ENCODE measurements around the gene RBM33.

Gene RBM33

DNA sequence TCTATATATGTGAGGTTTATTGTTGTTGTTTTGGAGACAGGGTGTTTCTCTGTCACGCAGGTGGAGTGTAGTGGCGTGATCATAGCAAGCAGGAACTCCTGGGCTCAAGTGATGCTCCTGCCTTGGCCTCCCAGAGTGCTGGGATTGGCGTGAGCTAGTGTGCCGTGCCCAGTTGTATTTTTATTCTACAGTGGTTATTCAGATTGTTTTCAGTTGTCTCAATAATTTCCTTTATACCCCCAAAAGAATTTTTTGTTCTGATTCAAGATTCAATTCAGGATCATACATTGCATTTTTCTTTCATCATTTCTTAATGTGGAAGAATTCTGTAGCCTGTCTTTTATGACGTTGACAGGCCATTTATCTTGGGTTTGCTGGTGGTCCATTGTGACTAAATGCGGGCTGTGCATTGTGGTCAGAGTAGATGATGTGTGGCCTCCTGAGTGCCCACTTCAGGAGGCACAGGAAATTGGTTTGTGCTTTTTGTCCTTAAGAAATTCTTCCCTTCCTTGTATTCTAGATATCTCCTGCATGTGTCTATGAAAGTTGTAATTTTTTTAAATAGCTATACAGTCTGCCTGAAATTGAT, 22.9 kb downstream of the RBM33 start:
- no peak overlapping the region for H3K4ac ChIP-seq (ENCODE audit: low read length)
- H2AK5ac ChIP-seq (ENCODE audit: low read depth, low read length): no peak overlapping the region
- H3K4me2 ChIP-seq (ENCODE audit: insufficient read depth, low read length, poor library complexity, severe bottlenecking): no peak overlapping the region
- DNase-seq (ENCODE audit: low spot score): no peak
- peaks cover 7% of the 10 kb centered on the region for H3K79me1 ChIP-seq (ENCODE audit: low read depth, low read length)
- H2BK12ac ChIP-seq (ENCODE audit: low read length): no peak overlapping the region
- peaks cover 0 to 50% of the 10 kb centered on the region in 2 donors for H3K36me3 ChIP-seq (replicated peaks in 1 of 2; ENCODE audit: control insufficient read depth in 2 of 2, insufficient read depth in 2 of 2, low read length in 2 of 2)
- H4K8ac ChIP-seq (ENCODE audit: low read depth, low read length): no peak overlapping the region
- no peak overlapping the region for H2BK120ac ChIP-seq (ENCODE audit: low read depth, low read length)
- no peak overlapping the region for H3K14ac ChIP-seq (ENCODE audit: low read length)
- H2BK15ac ChIP-seq (ENCODE audit: low read length): no peak overlapping the region
- no peak overlapping the region for H2BK5ac ChIP-seq (ENCODE audit: low read length)
- H3K27ac ChIP-seq (replicated peaks; ENCODE audit: low read length): no peak overlapping the region
- H3K4me3 ChIP-seq (ENCODE audit: low read length in 2 of 2): no peak overlapping the region
- H2AFZ ChIP-seq (ENCODE audit: low read length): no peak overlapping the region
- no peak overlapping the region for H3K9ac ChIP-seq (ENCODE audit: low read depth, low read length, poor library complexity)
- peaks cover 0 to 3% of the 10 kb centered on the region in 2 donors for H3K9me3 ChIP-seq (replicated peaks in 1 of 2; ENCODE audit: control insufficient read depth in 2 of 2, insufficient read depth in 1 of 2, low read depth in 1 of 2, low read length in 2 of 2)
- no peak overlapping the region for H3K23ac ChIP-seq (ENCODE audit: low read depth, low read length, poor library complexity)
- WGBS, 2 donors (ENCODE audit: extremely low coverage in 2 of 2, insufficient read length in 2 of 2, insufficient replicate concordance in 1 of 2): no CpG with 5 or more reads among the region's 6 CpGs
- no peaks in the 10 kb centered on the region for H3K4me1 ChIP-seq (ENCODE audit: control insufficient read depth in 2 of 2, insufficient read depth in 1 of 2, low read depth in 1 of 2, low read length in 2 of 2)
- H4K91ac ChIP-seq (ENCODE audit: low read depth, low read length, poor library complexity): no peak overlapping the region
- no peak overlapping the region for H3K18ac ChIP-seq (ENCODE audit: low read length)
- no peaks in the 10 kb centered on the region for H3K27me3 ChIP-seq (ENCODE audit: control insufficient read depth in 3 of 3, insufficient read depth in 3 of 3, low read depth in 1 of 3, low read length in 3 of 3)

GRCh38 chr7:155669717-155670505, 25.4 kb downstream of the RBM33 start:
- Histone ChIP-seq H3K14ac (ENCODE audit: low read length) (no peak overlapping the region), H3K9me3 (replicated peaks in 1 of 2; ENCODE audit: control insufficient read depth in 2 of 2, insufficient read depth in 1 of 2, low read depth in 1 of 2, low read length in 2 of 2) (no peaks in the 10 kb centered on the region), H3K4me3 (ENCODE audit: low read length in 2 of 2) (no peak overlapping the region), H3K36me3 (replicated peaks in 1 of 2; ENCODE audit: control insufficient read depth in 2 of 2, insufficient read depth in 2 of 2, low read length in 2 of 2) (peaks cover 0 to 68% of the 10 kb centered on the region in 2 donors), H2BK15ac (ENCODE audit: low read length) (no peak overlapping the region), H4K91ac (ENCODE audit: low read depth, low read length, poor library complexity) (no peak overlapping the region), H2AK5ac (ENCODE audit: low read depth, low read length) (no peak overlapping the region), H3K4me1 (ENCODE audit: control insufficient read depth in 2 of 2, insufficient read depth in 1 of 2, low read depth in 1 of 2, low read length in 2 of 2) (no peaks in the 10 kb centered on the region), H3K23ac (ENCODE audit: low read depth, low read length, poor library complexity) (no peak overlapping the region), H3K9ac (ENCODE audit: low read depth, low read length, poor library complexity) (no peak overlapping the region), H2BK12ac (ENCODE audit: low read length) (no peak overlapping the region), H3K27me3 (ENCODE audit: control insufficient read depth in 3 of 3, insufficient read depth in 3 of 3, low read depth in 1 of 3, low read length in 3 of 3) (no peaks in the 10 kb centered on the region), H3K4ac (ENCODE audit: low read length) (no peak overlapping the region), H4K8ac (ENCODE audit: low read depth, low read length) (no peak overlapping the region), H2AFZ (ENCODE audit: low read length) (no peak overlapping the region), H2BK120ac (ENCODE audit: low read depth, low read length) (no peak overlapping the region), H2BK5ac (ENCODE audit: low read length) (no peak overlapping the region), H3K27ac (replicated peaks; ENCODE audit: low read length) (no peak overlapping the region), H3K79me1 (ENCODE audit: low read depth, low read length) (peaks cover 3% of the 10 kb centered on the region), H3K4me2 (ENCODE audit: insufficient read depth, low read length, poor library complexity, severe bottlenecking) (no peak overlapping the region), H3K18ac (ENCODE audit: low read length) (no peak overlapping the region)
- WGBS, 2 donors (ENCODE audit: extremely low coverage in 2 of 2, insufficient read length in 2 of 2, insufficient replicate concordance in 1 of 2): no CpG with 5 or more reads among the region's 11 CpGs
- DNase-seq (ENCODE audit: low spot score): no peak

- no peak overlapping the region for H2AK5ac ChIP-seq (ENCODE audit: low read depth, low read length)
- no peak overlapping the region for H3K14ac ChIP-seq (ENCODE audit: low read length)
- no peaks in the 10 kb centered on the region for H3K79me1 ChIP-seq (ENCODE audit: low read depth, low read length)
- no peak overlapping the region for H3K27ac ChIP-seq (replicated peaks; ENCODE audit: low read length)
- peaks cover 0 to 68% of the 10 kb centered on the region in 2 donors for H3K36me3 ChIP-seq (replicated peaks in 1 of 2; ENCODE audit: control insufficient read depth in 2 of 2, insufficient read depth in 2 of 2, low read length in 2 of 2)
- H2BK15ac ChIP-seq (ENCODE audit: low read length): no peak overlapping the region
- no peak for DNase-seq (ENCODE audit: low spot score)
- H3K9me3 ChIP-seq (replicated peaks in 1 of 2; ENCODE audit: control insufficient read depth in 2 of 2, insufficient read depth in 1 of 2, low read depth in 1 of 2, low read length in 2 of 2): no peaks in the 10 kb centered on the region
- no peak overlapping the region for H2BK12ac ChIP-seq (ENCODE audit: low read length)
- no peak overlapping the region for H3K4me2 ChIP-seq (ENCODE audit: insufficient read depth, low read length, poor library complexity, severe bottlenecking)
- no peaks in the 10 kb centered on the region for H3K4me1 ChIP-seq (ENCODE audit: control insufficient read depth in 2 of 2, insufficient read depth in 1 of 2, low read depth in 1 of 2, low read length in 2 of 2)
- no peak overlapping the region for H3K4ac ChIP-seq (ENCODE audit: low read length)
- H3K9ac ChIP-seq (ENCODE audit: low read depth, low read length, poor library complexity): no peak overlapping the region
- H4K91ac ChIP-seq (ENCODE audit: low read depth, low read length, poor library complexity): no peak overlapping the region
- no CpG with 5 or more reads among the region's 5 CpGs for WGBS, 2 donors (ENCODE audit: extremely low coverage in 2 of 2, insufficient read length in 2 of 2, insufficient replicate concordance in 1 of 2)
- H3K27me3 ChIP-seq (ENCODE audit: control insufficient read depth in 3 of 3, insufficient read depth in 3 of 3, low read depth in 1 of 3, low read length in 3 of 3): no peaks in the 10 kb centered on the region
- no peak overlapping the region for H3K18ac ChIP-seq (ENCODE audit: low read length)
- no peak overlapping the region for H3K4me3 ChIP-seq (ENCODE audit: low read length in 2 of 2)
- no peak overlapping the region for H3K23ac ChIP-seq (ENCODE audit: low read depth, low read length, poor library complexity)
- H2AFZ ChIP-seq (ENCODE audit: low read length): no peak overlapping the region
- H2BK120ac ChIP-seq (ENCODE audit: low read depth, low read length): no peak overlapping the region
- no peak overlapping the region for H4K8ac ChIP-seq (ENCODE audit: low read depth, low read length)
- no peak overlapping the region for H2BK5ac ChIP-seq (ENCODE audit: low read length)
These were observed 26.1 kb downstream of the RBM33 start for GRCh38 chr7:155670521-155670920.

- H4K91ac ChIP-seq (ENCODE audit: low read depth, low read length, poor library complexity): no peak overlapping the region
These were observed 30.1 kb downstream of the RBM33 start for GRCh38 chr7:155674556-155674955.

More at GRCh38 chr7:155674556-155674955, 30.1 kb downstream of the RBM33 start:
- Histone ChIP-seq H3K23ac (ENCODE audit: low read depth, low read length, poor library complexity) (no peak overlapping the region), H4K8ac (ENCODE audit: low read depth, low read length) (no peak overlapping the region), H3K9ac (ENCODE audit: low read depth, low read length, poor library complexity) (no peak overlapping the region), H3K4ac (ENCODE audit: low read length) (no peak overlapping the region), H3K18ac (ENCODE audit: low read length) (no peak overlapping the region), H3K79me1 (ENCODE audit: low read depth, low read length) (no peaks in the 10 kb centered on the region), H2AFZ (ENCODE audit: low read length) (no peak overlapping the region), H3K4me1 (ENCODE audit: control insufficient read depth in 2 of 2, insufficient read depth in 1 of 2, low read depth in 1 of 2, low read length in 2 of 2) (no peaks in the 10 kb centered on the region), H2BK12ac (ENCODE audit: low read length) (no peak overlapping the region), H2BK5ac (ENCODE audit: low read length) (no peak overlapping the region), H3K27ac (replicated peaks; ENCODE audit: low read length) (no peak overlapping the region), H2BK15ac (ENCODE audit: low read length) (no peak overlapping the region), H2BK120ac (ENCODE audit: low read depth, low read length) (no peak overlapping the region), H2AK5ac (ENCODE audit: low read depth, low read length) (no peak overlapping the region), H3K27me3 (ENCODE audit: control insufficient read depth in 3 of 3, insufficient read depth in 3 of 3, low read depth in 1 of 3, low read length in 3 of 3) (no peaks in the 10 kb centered on the region), H3K36me3 (replicated peaks in 1 of 2; ENCODE audit: control insufficient read depth in 2 of 2, insufficient read depth in 2 of 2, low read length in 2 of 2) (peaks cover 0 to 71% of the 10 kb centered on the region in 2 donors), H3K4me3 (ENCODE audit: low read length in 2 of 2) (no peak overlapping the region), H3K9me3 (replicated peaks in 1 of 2; ENCODE audit: control insufficient read depth in 2 of 2, insufficient read depth in 1 of 2, low read depth in 1 of 2, low read length in 2 of 2) (no peaks in the 10 kb centered on the region), H3K14ac (ENCODE audit: low read length) (no peak overlapping the region), H3K4me2 (ENCODE audit: insufficient read depth, low read length, poor library complexity, severe bottlenecking) (no peak overlapping the region)
- no CpG with 5 or more reads among the region's 3 CpGs for WGBS, 2 donors (ENCODE audit: extremely low coverage in 2 of 2, insufficient read length in 2 of 2, insufficient replicate concordance in 1 of 2)
- no peak for DNase-seq (ENCODE audit: low spot score)
